Measurements from ENCODE around the gene RASGRF2. TPM values are rescaled to one million over a fixed set of nuclear protein-coding genes. Genes with fewer than 3 reads are reported as not detected.

The RASGRF2 gene
- total and polyA plus RNA-seq, 2 of the 8 experiments (the other 6 are each of a cell fraction or from before 2014, with no cell fraction given) = 2.6 to 29.5 TPM

- TF ChIP-seq TCF12 (IDR thresholded peaks at IDR 0.05; ENCODE audit: low read depth, low read length) = no peak
- no peak for TF ChIP-seq CREB1 (IDR thresholded peaks at IDR 0.05)
- no peak for TF ChIP-seq PHF8 (conservative IDR thresholded peaks at IDR 0.05; ENCODE audit: low read depth, low read length)
- TF ChIP-seq BACH1 (IDR thresholded peaks at IDR 0.05; ENCODE audit: low read length) = no peak
Observed at GRCh38 chr5:81253875-81254274, 293.7 kb downstream of the RASGRF2 start (continued).

All from H1 (cell line).